Measurements from ENCODE around the gene GDPD2.

GRCh38 chrX:70482300-70482699, 59.2 kb downstream of the GDPD2 start:
- TF ChIP-seq, protein P1, sequence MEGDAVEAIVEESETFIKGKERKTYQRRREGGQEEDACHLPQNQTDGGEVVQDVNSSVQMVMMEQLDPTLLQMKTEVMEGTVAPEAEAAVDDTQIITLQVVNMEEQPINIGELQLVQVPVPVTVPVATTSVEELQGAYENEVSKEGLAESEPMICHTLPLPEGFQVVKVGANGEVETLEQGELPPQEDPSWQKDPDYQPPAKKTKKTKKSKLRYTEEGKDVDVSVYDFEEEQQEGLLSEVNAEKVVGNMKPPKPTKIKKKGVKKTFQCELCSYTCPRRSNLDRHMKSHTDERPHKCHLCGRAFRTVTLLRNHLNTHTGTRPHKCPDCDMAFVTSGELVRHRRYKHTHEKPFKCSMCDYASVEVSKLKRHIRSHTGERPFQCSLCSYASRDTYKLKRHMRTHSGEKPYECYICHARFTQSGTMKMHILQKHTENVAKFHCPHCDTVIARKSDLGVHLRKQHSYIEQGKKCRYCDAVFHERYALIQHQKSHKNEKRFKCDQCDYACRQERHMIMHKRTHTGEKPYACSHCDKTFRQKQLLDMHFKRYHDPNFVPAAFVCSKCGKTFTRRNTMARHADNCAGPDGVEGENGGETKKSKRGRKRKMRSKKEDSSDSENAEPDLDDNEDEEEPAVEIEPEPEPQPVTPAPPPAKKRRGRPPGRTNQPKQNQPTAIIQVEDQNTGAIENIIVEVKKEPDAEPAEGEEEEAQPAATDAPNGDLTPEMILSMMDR (IDR thresholded peaks at IDR 0.05): no peak
- no peak for TF ChIP-seq POLR2A (IDR thresholded peaks at IDR 0.05)

All from thyroid gland (tissue), 4 donors.